ENCODE data around the gene BGN.

BGN gene

DNA sequence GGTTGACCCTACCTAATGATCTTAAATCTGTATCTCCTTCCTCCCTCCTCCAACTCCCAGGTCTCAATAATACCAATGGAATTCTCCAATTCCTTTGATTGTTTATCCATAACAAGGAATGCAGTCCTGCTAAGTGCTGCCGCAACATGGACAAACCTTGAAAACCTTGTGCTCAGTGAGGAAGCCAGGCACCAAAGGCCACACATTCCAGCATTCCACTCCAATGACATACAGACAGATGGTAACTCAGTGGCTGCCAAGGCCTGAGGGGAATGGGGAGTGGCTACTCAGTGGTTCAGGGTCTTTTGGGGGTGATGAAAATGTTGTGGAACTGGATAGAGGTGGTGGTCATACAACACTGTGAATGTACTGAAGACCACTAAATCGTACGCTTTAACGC, 34.8 kb upstream of the BGN start:
- in situ Hi-C loops (cut with HindIII; ENCODE audit: low sequenced_read_pairs): no loop called here

DNA sequence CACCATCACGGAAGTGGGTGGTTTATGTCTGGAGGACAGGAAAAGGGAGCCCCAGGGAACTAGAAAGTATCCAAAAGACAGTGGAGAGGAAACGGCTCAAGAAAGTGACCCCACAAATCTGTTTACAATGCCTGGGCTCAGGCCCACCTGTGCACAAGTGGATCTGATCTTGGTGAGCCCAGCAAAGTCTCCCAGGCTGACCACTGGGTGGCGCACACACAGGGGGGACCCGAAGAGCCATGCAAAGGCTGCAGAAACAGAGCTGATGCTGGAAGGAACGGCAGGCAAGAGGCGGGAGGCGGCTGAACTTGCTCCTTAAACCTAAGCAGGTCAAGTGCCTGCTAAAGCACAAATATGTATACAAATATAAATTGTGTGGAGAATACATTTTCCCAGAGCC, 34.0 kb upstream of the BGN start:
- in situ Hi-C loops (cut with HindIII; ENCODE audit: low sequenced_read_pairs): no loop called here

DNA sequence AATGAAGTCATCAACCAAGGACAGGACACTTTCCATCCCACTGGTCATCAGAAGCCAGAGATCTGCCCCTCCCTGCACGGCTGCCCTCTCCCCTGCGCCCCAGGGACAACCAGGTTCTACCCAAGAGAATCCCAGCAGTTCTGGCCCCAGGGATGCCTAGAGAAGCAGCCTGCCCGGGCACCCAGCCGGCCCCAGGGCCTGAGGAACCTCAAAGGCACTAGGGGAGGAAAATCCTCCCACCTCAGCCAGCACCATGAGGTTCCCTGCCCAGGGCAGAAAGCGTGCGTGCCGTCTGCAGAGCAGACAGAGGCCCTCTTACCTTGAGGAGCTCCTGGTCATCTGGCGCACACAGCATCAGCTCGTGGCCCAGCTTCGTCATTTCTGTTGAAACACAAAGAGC, 32.5 kb upstream of the BGN start:
- in situ Hi-C loops (cut with HindIII; ENCODE audit: low sequenced_read_pairs): no loop called here

DNA sequence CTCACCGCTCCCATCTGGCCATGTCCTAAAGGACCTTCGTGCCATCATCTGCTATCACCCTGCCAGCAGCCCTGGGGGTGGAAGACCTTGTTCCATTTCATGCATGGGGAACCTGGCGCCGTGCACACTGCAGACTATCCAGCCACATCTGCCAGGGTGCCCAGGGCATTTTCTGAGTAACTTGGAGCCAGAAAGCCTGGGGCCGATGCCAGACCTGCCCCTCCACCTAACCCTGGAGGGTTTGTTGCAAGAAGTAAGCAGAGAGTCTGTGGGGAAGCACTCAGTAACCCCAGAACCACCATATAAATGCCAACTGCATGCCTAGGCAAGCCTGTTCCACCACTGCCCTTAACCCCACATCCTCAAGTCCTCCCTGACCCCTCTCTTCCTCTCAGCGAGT, 31.7 kb upstream of the BGN start:
- in situ Hi-C loops (cut with HindIII; ENCODE audit: low sequenced_read_pairs): no loop called here

DNA sequence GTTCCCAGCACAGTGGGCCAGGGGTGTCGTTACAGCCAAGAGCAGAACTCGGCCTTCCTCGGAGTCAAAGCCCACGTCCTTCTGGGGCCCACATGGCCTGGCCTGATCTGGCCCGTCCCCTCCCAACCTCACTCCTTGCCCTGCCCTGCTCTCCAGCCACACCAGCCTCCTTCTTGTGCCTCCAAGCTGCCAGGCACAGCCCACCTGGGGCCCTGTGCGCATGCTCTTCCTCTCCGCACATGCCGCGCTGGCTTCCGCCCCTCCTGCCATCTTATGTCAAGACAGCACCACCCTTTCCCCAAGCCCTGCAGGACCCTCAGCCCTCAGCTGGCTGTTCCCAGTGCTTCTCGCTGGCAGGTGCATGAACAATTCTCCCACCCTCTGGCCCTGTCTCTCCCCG, 31.2 kb upstream of the BGN start:
- in situ Hi-C loops (cut with HindIII; ENCODE audit: low sequenced_read_pairs): no loop called here

DNA sequence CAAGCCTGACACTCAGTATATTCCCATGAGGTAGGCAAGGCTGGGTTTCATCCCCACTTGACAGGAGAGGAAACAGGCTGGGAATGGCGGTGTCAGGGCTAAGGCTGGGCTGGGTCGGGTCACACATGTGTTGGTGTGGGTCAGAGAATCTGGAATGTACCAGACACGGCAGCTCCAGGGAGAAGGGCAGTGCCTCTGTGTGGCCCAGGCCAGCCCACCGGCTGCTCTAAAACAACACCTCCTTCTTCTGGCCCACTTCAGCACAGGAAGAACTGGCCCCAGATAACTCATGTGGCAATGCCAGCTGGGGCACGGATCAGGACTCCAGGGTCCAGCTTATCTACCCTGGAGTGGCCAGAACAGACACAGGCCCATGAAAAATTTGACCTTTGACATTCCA, 30.7 kb upstream of the BGN start:
- in situ Hi-C loops (cut with HindIII; ENCODE audit: low sequenced_read_pairs): no loop called here

DNA sequence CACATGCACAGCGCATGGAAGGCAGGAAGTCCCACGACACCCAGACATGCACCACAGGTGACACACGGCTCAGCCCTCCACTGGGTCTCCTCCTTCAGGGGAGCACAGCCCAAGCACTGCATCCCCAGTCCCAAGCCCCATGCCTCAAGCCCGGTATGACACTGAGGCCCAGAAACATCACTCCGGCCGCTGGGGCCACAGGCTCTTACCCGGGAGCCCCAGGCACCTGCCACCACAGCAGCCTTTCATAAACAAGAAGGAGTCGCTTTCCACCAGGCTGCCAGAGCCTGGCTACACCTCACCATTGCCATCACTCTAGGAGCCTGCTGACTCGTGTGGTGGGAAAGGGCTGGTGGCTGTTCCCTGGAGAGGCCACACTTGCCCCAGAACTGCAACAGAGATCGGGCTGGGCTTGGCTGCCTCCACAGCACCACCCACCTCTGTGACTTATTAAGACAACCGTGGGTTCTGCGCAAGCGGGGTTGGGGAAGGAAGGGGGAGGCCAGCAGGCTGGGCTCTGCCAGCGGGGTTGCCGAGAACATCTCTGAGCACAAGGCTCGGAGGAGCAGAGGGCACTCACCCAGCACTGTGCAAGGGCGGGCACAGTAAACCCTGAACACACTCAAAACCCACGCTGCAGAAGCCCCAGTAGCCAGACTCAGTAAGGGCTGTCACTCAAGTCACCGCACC, 28.9 kb upstream of the BGN start:
- in situ Hi-C loops (cut with HindIII; ENCODE audit: low sequenced_read_pairs): no loop called here

DNA sequence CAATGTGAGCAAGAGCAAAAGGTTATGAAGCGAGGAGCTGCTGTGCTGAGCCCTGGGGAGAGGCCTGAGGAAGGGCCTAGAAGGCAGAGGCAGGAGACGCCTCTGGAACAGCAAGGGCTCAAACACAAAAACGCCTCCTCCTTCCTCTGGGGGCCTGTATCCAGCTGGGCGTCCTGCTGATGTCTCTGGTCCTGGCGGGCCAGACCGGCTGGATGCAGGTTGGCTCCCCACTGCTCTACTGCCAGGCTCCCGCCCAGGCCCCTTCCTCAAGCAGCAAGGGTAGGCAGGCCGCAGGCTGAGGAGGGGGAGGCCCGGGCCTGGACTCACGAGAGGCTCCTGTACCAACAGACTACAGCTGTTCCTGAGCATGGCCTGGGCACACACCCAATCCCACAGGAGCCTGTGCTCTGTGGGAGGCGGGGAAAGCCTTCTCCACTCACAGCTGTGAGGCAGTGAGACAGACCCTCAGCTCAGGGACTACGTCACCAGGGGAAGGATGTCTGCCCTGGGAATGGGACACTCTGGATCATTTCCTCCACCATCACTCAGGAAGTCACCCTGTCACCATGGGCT, 26.7 kb upstream of the BGN start:
- in situ Hi-C loops (cut with HindIII; ENCODE audit: low sequenced_read_pairs): no loop called here

DNA sequence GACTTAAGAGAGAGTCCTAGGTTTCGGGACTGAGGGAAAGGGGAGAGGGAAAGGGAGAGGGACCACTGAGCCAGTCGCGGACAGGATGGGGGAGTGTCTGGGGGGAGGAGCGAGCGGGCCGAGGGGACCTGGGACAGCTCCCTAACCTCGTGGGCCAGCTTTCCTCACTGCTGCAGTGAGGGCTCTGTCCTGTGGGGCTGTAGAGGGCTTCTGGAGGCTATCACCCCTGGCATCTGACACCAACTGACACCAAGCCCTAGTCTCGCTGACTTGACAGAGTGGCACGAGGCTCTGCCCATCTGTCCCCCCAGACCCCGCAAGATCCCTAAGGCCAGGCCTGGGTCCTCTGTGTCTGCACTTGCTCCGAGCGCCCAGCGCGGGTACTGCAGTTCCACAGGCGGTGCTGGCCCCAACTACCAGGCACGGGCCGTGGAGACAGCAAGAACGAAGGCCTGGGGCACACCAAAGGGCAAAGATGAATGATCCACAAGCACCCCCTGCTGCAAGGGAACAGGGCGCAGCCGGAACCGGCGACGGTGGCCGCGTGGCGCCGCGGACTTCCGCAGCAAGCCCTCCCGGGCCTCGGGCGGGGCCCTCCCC, 24.9 kb upstream of the BGN start:
- in situ Hi-C loops (cut with HindIII; ENCODE audit: low sequenced_read_pairs): loop anchor here (5.0 kb wide), 1 partner anchor 107 kb away; no protein-coding TSS in a partner anchor

DNA sequence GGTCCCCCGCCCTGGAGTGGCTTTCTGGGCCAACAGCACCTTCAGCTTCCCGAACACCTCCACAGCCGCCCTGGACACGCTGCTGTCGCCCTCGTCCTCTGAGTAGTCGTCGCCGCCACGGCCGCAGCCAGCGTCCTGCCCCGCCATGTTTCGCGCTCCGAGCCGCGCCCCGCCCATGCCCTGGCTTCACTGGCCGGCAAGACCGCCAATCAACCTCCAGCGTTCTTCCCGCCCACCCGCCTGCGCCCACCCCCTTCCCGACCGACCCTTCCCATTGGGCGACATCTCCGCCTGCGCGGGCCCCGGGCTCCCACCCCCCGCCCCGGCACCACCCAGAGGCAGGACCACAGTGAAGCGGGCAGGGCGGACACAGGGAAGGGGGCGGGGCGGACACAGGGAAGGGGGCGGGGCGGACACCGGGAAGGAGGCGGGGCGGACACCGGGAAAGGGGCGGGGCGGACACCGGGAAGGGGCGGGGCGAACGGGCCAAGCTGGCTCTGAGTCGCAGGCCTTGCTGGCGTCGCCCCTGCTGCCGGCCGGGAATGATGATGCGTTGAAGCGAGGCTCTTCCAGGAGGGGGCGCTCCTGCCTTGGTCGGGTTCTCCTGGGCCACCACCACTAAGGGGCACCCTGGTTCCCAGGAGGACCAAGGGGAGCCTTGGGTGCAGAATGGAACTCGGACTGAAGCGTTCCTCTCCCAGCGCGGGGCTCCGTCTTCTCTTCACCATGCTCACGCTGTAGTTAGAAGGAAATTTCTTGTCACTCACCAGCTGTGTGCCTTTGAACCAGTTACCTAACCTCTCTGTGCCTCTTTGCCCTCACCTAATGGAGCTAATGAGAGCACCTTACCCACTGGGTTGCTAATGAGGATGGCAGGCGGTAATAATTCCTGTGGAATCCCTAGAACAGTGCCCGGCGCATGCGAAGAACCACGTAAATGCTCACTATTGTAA, 24.1 kb upstream of the BGN start, which contains the start of gene HAUS7:
Gene HAUS7 (minus strand): TSS at position 166 of the 953 bp plus-strand sequence. CDS start 19 bp downstream, at position 147.
- in situ Hi-C loops (cut with HindIII; ENCODE audit: low sequenced_read_pairs): loop anchor here (5.0 kb wide), 1 partner anchor 107 kb away; no protein-coding TSS in a partner anchor

DNA sequence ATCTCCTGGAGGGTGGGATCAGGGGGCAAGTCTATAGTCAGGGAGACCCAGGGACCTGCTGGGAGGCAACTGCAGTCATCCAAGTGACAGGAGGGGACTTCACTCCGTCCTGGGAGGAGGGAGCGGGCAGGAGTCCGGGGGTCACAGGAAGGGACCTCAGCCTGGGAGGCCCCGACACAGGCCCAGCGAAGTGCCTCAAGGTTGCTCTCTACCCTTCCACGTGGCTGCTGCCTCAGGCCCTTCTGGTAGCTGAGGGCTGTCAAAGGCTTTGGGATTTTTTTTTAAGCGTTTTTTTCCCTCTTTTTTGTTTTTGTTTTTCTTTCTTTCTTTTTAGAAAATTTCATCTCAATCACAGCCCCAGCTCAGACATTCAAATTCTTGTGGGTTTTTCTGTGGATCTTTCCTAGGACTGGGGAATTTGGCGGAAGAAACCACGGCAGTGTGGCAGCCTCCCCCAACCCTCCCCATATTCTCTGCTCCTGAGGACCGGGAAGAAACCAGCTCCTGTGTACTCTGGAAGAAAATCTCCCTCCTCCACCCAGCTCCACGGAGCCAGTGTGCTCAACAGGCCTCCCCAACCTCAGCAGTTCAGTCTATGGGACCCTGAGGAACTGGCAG, 23.0 kb upstream of the BGN start:
- in situ Hi-C loops (cut with HindIII; ENCODE audit: low sequenced_read_pairs): loop anchor here (5.0 kb wide), 1 partner anchor 106 kb away; no protein-coding TSS in a partner anchor

DNA sequence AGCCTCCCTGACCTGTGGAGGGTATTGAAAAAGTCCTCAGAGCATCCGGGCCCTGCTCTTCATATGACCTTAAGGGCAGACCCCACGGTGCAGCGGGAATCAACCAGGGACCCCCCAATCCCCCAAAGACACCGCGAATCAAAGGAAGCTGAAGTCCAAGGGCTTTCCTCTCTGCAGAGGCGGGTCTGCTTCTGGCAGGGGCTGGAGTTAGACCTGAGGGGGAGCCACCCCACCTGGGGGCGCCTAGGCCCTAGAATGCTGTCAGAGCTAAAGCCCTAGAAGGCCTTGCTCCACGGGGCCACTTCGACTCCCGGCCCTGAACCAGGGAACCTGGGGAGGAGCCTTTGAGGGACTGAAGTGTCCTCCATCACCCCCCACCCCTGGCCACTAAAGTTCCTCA, 21.7 kb upstream of the BGN start:
- in situ Hi-C loops (cut with HindIII; ENCODE audit: low sequenced_read_pairs): loop anchor here (5.0 kb wide), 1 partner anchor 104 kb away; no protein-coding TSS in a partner anchor

DNA sequence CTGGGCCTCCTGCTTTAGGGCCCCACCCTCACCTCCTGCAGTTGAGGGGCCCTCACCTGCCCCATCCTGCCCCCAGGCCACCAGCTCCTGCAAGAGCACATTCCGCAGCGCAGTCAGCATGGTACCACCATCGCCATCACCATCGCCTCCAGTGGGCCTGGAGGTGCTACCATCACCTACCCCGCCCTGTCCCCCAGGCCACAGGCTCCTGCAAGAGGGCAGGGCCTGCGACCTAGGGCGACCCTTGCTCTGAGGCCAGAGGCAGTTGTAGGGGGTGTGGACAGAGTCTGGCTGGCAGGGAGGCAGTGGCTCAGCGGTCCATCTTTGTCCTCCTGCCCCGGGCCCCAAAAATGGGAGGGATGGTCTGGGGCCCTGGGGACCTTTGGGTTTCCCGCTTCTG, 20.5 kb upstream of the BGN start:
- in situ Hi-C loops (cut with HindIII; ENCODE audit: low sequenced_read_pairs): loop anchor here (5.0 kb wide), 1 partner anchor 103 kb away; no protein-coding TSS in a partner anchor

DNA sequence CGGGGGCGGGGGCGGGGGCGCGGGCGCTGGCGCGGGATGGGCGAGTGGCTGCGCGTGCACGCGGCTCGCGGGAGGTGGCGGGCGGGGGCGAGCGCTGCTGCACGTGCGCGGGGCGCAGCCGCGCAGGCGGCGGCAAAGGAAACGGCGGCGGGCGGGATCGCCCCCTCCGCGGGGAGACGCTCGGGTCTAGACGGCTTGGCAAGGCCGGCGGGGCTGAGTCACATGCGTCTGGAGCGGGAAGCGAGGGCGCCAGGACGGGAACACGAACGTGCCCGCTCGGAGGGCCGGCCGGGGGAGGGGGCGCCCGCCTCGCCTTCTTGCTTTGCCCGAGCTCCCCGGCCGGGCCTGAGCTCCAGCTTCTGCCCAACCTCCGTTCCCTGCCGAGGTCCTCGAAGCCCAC, 20.1 kb upstream of the BGN start:
- in situ Hi-C loops (cut with HindIII; ENCODE audit: low sequenced_read_pairs): loop anchor here (5.0 kb wide), 2 partner anchors 63 to 103 kb away; no protein-coding TSS in a partner anchor

DNA sequence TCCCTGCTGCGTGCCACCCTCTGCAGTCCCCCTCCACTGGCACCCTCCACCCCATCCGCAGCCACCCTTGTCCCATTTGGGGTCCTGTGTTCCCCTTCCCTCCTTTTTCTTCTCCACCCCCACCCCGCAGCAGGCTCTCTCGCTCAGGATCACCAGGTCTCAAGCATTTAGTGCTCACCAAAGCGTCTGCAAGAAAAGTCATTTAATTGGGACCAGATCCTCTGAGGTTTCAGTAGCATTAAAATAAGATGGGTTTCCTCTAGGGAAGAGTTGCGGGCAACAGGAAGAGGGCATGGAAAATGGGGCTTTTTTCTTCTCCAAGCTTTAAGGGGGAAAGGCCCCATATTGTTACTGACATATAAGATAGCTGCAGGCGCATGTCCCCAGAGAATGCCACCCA, 19.5 kb upstream of the BGN start:
- in situ Hi-C loops (cut with HindIII; ENCODE audit: low sequenced_read_pairs): loop anchor here (5.0 kb wide), 1 partner anchor 62 kb away; no protein-coding TSS in a partner anchor

DNA sequence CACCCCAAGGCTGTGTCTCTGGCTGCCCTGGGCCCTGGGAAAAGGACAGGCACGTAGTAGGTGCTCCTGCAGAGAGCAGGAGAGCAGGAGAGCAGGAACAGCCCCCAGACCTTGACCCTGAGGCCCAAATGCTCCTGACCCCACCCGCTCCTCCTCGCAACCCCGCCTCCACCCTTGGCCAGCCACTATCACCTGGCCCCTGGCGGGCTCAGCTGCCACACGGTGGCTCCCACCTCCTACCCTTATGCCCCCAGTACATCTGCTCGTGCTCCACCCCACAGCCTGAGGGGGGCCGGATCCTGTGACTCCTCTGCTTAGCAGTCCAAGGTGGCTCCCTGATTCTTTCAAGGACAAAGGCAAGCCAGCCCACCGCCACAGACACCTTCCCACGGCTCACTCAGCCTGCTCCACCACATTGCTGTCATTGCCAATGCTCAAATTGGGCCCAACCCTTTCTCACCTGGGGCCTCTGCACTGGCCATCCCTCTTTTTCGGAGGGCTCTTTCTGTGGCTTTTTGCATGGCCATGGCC, 19.0 kb upstream of the BGN start:
- in situ Hi-C loops (cut with HindIII; ENCODE audit: low sequenced_read_pairs): loop anchor here (5.0 kb wide), 1 partner anchor 61 kb away; no protein-coding TSS in a partner anchor

DNA sequence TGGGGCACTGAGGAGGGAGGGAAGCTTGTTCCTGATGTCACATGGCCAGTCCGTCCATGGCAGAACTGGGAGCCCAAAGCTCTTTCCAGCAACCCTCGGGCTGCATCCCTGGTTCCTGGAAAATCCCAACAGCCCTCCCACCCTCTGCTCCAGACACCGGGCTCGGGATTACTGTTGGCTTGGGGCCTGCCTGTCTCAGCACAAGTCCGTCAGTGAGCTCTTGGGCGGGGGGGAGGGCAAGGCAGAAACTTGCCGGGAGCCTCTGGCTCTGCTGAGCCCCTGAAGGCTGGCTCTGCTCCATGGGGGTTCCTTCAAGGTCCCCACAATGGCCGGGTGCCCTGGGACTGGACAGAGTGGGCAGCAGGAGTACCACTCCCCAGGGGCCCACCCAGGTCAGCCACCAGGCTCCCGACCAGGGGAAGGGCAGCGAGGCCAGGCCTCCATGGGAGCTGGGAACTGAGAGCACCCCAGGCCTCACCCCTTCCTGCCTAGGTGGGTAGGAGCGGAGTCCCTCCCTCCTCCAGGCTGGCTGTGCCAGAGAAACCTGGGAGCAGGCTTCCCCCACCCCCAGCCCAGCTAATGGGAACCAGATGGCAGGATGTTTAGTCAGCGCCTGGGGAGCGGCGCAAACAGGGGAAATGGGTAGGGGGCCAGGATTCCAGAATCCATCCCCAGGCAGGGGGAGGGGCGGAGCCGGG, 18.0 kb upstream of the BGN start:
- in situ Hi-C loops (cut with HindIII; ENCODE audit: low sequenced_read_pairs): loop anchor here (5.0 kb wide), 1 partner anchor 60 kb away; no protein-coding TSS in a partner anchor

DNA sequence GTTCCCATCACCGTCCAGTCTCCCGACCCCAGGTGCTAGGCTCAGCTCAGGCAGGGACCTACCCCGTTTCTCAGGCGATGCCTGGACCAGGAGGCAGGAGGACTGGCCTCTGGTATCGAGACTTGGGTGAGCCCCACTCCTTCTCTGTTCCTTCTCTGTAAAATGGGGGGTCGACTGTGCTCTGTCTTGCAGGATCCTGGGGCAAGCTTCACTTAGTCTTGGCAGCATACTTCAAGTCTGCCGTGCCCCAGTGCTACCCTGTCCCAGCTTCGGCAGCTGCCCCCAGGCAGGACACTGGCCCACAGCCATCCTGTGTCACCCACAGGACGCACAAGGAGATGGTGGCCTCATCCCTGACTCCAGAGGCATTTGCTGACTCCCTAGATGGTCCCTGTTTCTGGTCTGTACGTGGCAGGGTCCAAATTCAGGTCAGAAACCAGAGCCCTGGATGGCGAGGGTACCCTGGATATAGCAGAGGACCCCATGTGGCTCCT, 17.4 kb upstream of the BGN start:
- in situ Hi-C loops (cut with HindIII; ENCODE audit: low sequenced_read_pairs): loop anchor here (5.0 kb wide), 1 partner anchor 60 kb away; no protein-coding TSS in a partner anchor

DNA sequence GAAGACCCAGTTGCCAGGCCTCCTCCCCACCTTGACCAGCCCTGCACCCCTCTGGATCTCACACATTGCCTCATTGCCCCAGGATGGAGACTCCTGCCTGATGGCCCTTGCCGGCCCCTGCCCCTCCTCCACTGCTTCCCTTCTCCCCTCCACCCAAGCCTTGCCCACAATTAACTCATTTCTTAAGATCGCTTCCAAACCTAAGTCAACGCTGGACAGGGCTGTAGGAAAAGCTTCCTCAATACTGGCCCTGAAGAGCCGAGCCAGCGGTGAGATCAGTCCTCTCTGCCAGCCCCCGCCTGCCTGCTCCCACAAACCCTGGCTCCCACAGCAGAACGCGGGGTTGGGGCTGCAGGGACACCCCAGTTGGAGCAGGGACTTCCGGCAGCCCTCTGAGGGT, 16.9 kb upstream of the BGN start:
- in situ Hi-C loops (cut with HindIII; ENCODE audit: low sequenced_read_pairs): loop anchor here (5.0 kb wide), 1 partner anchor 59 kb away; no protein-coding TSS in a partner anchor

Data from endothelial cell of hepatic sinusoid (primary cell).